IMR-90 (cell line): Measurements from ENCODE around the gene ANKH. TPM values are rescaled to one million over a fixed set of nuclear protein-coding genes. Genes with fewer than 3 reads are reported as not detected.

ENCODE experiments used
- ATAC-seq: fragments of 200-7000 bp; cut with Tn5 transposase; 2 replicates; pipeline ENCODE4 v1.9.1; 2020; ENCODE audit warnings: low read depth, mild to moderate bottlenecking, moderate library complexity
- BruUV-seq: library from RNA; stranded (reverse); fragments of 400-500 nt; replicated peaks from 2 replicates; lab custom pipeline; 2021; lab: Mats Ljungman, UMichigan
- CTCF ChIA-PET: fragments of 300-600 bp; formaldehyde crosslinking; extraction: SDS; loops from one replicate; lab custom pipeline; 2021; ENCODE audit warnings: antibody characterized with exemption; lab: Yijun Ruan, JAX
- POLR2A ChIA-PET: fragments of 300-600 bp; sonication (Branson Sonifier 250); formaldehyde crosslinking; loops from one replicate; lab custom pipeline; 2022; ENCODE audit warnings: antibody characterized with exemption; ENCODE audit not compliant: unreplicated experiment; lab: Charles Lee
- DNase-seq: peaks from one replicate; pipeline ENCODE4 v3.0.0; 2013
- H2AFZ ChIP-seq: replicated peaks from 2 replicates; pipeline ENCODE3; 2013; ENCODE audit warnings: low read length, mild to moderate bottlenecking; ENCODE audit not compliant: poor library complexity
- H2AK5ac ChIP-seq: 2 replicates; pipeline ENCODE4 v1.6.1; 2013; ENCODE audit warnings: low read depth, low read length, inconsistent platforms
- H2AK9ac ChIP-seq: replicated peaks from 2 replicates; pipeline ENCODE3; 2013; ENCODE audit warnings: mild to moderate bottlenecking, low read depth, low read length, moderate library complexity; ENCODE audit not compliant: poor library complexity
- H2BK120ac ChIP-seq: 2 replicates; pipeline ENCODE4 v1.6.1; 2013; ENCODE audit warnings: low read depth, low read length, inconsistent platforms
- H2BK15ac ChIP-seq: 3 replicates; pipeline ENCODE4 v1.6.1; 2013; ENCODE audit warnings: low read depth, low read length, inconsistent platforms
- H2BK20ac ChIP-seq: 2 replicates; pipeline ENCODE4 v1.6.1; 2013; ENCODE audit warnings: low read depth, mild to moderate bottlenecking, inconsistent platforms, low read length, moderate library complexity
- H2BK5ac ChIP-seq: 2 replicates; pipeline ENCODE4 v1.6.1; 2013; ENCODE audit warnings: mild to moderate bottlenecking, low read depth, low read length, inconsistent platforms; ENCODE audit not compliant: poor library complexity, severe bottlenecking
- H3K14ac ChIP-seq: replicated peaks from 2 replicates; pipeline ENCODE4 v1.6.1; 2013; ENCODE audit warnings: low read depth, low read length, inconsistent platforms
- H3K18ac ChIP-seq: 2 replicates; pipeline ENCODE4 v1.6.1; 2013; ENCODE audit warnings: low read depth, low read length, control low read depth
- H3K23ac ChIP-seq: 2 replicates; pipeline ENCODE4 v1.6.1; 2013; ENCODE audit warnings: low read depth, low read length, inconsistent platforms
- H3K27ac ChIP-seq: 2 replicates; pipeline ENCODE4 v1.5.1; 2013; ENCODE audit warnings: mild to moderate bottlenecking, control low read depth, low read length; ENCODE audit not compliant: insufficient read depth
- H3K27me3 ChIP-seq: 2 replicates; pipeline ENCODE4 v1.6.1; 2013; ENCODE audit warnings: low read length; ENCODE audit not compliant: control insufficient read depth, insufficient read depth
- H3K36me3 ChIP-seq: 2 replicates; pipeline ENCODE4 v1.6.1; 2013; ENCODE audit warnings: low read length, mixed read lengths; ENCODE audit not compliant: control insufficient read depth, insufficient read depth
- H3K4ac ChIP-seq: 2 replicates; pipeline ENCODE4 v1.6.1; 2013; ENCODE audit warnings: low read depth, low read length, inconsistent platforms
- H3K4me1 ChIP-seq: 2 replicates; pipeline ENCODE4 v1.6.1; 2013; ENCODE audit warnings: low read length, mixed read lengths; ENCODE audit not compliant: control insufficient read depth, insufficient read depth
- H3K4me2 ChIP-seq: 2 replicates; pipeline ENCODE4 v1.6.1; 2013; ENCODE audit warnings: low read depth, mild to moderate bottlenecking, control low read depth, low read length, moderate library complexity
- H3K4me3 ChIP-seq: 2 replicates; pipeline ENCODE4 v1.5.1; 2013; ENCODE audit warnings: low read depth, mild to moderate bottlenecking, control low read depth, low read length, moderate library complexity; ENCODE audit not compliant: insufficient read depth
- H3K56ac ChIP-seq: 2 replicates; pipeline ENCODE4 v1.6.1; 2013; ENCODE audit warnings: low read length, inconsistent platforms; ENCODE audit not compliant: insufficient read depth; ENCODE audit errors: extremely low read depth
- H3K79me1 ChIP-seq, 2 experiments: 2 replicates each; pipeline ENCODE4 v1.6.1; 2013; ENCODE audit warnings: low read length in 2 of 2, inconsistent platforms in 1 of 2, low read depth in 1 of 2
- H3K9ac ChIP-seq: 2 replicates; pipeline ENCODE4 v1.6.1; 2013; ENCODE audit warnings: low read depth, low read length, control low read depth
- H3K9me1 ChIP-seq: 2 replicates; pipeline ENCODE4 v1.6.1; 2013; ENCODE audit warnings: low read length, inconsistent platforms; ENCODE audit not compliant: insufficient read depth
- H3K9me3 ChIP-seq: 2 replicates; pipeline ENCODE4 v1.6.1; 2013; ENCODE audit warnings: low read length; ENCODE audit not compliant: control insufficient read depth, insufficient read depth
- H4K20me1 ChIP-seq: 2 replicates; pipeline ENCODE4 v1.6.1; 2013; ENCODE audit warnings: low read length, inconsistent platforms; ENCODE audit not compliant: insufficient read depth
- H4K5ac ChIP-seq: 2 replicates; pipeline ENCODE4 v1.6.1; 2013; ENCODE audit warnings: mild to moderate bottlenecking, low read depth, low read length, control low read depth
- H4K8ac ChIP-seq, 2 experiments: 2 replicates each; pipeline ENCODE4 v1.6.1; 2013; ENCODE audit warnings: low read depth in 2 of 2, low read length in 2 of 2, control low read depth in 1 of 2, inconsistent platforms in 1 of 2
- H4K91ac ChIP-seq: 2 replicates; pipeline ENCODE4 v1.6.1; 2013; ENCODE audit warnings: low read depth, low read length, inconsistent platforms; ENCODE audit not compliant: insufficient read depth
- BHLHE40 ChIP-seq: fragments of 150-350 bp; IDR thresholded peaks from 2 replicates; pipeline ENCODE4 v1.6.1; 2016; ENCODE audit warnings: mild to moderate bottlenecking, low read depth, low read length
- CEBPB ChIP-seq: IDR thresholded peaks from 2 replicates; pipeline ENCODE4 v1.6.1; 2012; ENCODE audit warnings: low read depth, low read length, improper control_type of control experiment
- CHD1 ChIP-seq: IDR thresholded peaks from 2 replicates; pipeline ENCODE4 v1.6.1; 2012; ENCODE audit warnings: low read depth, low read length, improper control_type of control experiment
- CTCF ChIP-seq: conservative IDR thresholded peaks from 2 replicates; pipeline ENCODE4 v1.5.1; 2012; ENCODE audit warnings: mild to moderate bottlenecking, low read depth, low read length, improper control_type of control experiment
- ELK1 ChIP-seq: fragments of 150-350 bp; IDR thresholded peaks from 2 replicates; pipeline ENCODE4 v1.6.1; 2016; ENCODE audit warnings: low read depth, mild to moderate bottlenecking, low read length, moderate library complexity, borderline replicate concordance
- FOS ChIP-seq: fragments of 150-350 bp; IDR thresholded peaks from 2 replicates; pipeline ENCODE4 v1.6.1; 2016; ENCODE audit warnings: low read depth, low read length
- MAFK ChIP-seq: IDR thresholded peaks from 2 replicates; pipeline ENCODE4 v1.6.1; 2012; ENCODE audit warnings: low read depth, low read length, improper control_type of control experiment
- MAZ ChIP-seq: IDR thresholded peaks from 2 replicates; pipeline ENCODE4 v1.6.1; 2012; ENCODE audit warnings: low read depth, mild to moderate bottlenecking, low read length, improper control_type of control experiment, moderate library complexity, borderline replicate concordance
- MXI1 ChIP-seq: IDR thresholded peaks from 2 replicates; pipeline ENCODE4 v1.6.1; 2012; ENCODE audit warnings: low read depth, mild to moderate bottlenecking, low read length, moderate library complexity, borderline replicate concordance
- NFE2L2 ChIP-seq: fragments of 150-350 bp; IDR thresholded peaks from 2 replicates; pipeline ENCODE4 v1.6.1; 2016; ENCODE audit warnings: low read depth, mild to moderate bottlenecking, low read length
- POLR2A ChIP-seq: IDR thresholded peaks from 2 replicates; pipeline ENCODE4 v1.6.1; 2012; ENCODE audit warnings: mild to moderate bottlenecking, low read depth, low read length
- RAD21 ChIP-seq: IDR thresholded peaks from 2 replicates; pipeline ENCODE4 v1.6.1; 2012; ENCODE audit warnings: low read length, improper control_type of control experiment
- RCOR1 ChIP-seq: IDR thresholded peaks from 2 replicates; pipeline ENCODE4 v1.6.1; 2012; ENCODE audit warnings: mild to moderate bottlenecking, low read length, improper control_type of control experiment; ENCODE audit not compliant: insufficient replicate concordance
- RFX5 ChIP-seq: IDR thresholded peaks from 2 replicates; pipeline ENCODE4 v1.8.0; 2012; ENCODE audit warnings: low read depth, mild to moderate bottlenecking, low read length, moderate library complexity
- SMC3 ChIP-seq: fragments of 150-350 bp; IDR thresholded peaks from 2 replicates; pipeline ENCODE4 v1.6.1; 2016; ENCODE audit warnings: low read depth, mild to moderate bottlenecking, antibody characterized with exemption, low read length, moderate library complexity
- USF2 ChIP-seq: fragments of 150-350 bp; IDR thresholded peaks from 2 replicates; pipeline ENCODE4 v1.6.1; 2017; ENCODE audit warnings: mild to moderate bottlenecking, antibody characterized with exemption, low read length, low read depth
- WGBS, 2 experiments: methylation state at CpG; one replicate each; pipeline versions ENCODE4 v1.1.5 to v1.1.7; 2013; ENCODE audit warnings: missing lambda C conversion rate in 2 of 2; ENCODE audit not compliant: insufficient read length in 1 of 2; ENCODE audit errors: extremely low coverage in 2 of 2; 5-methylcytosine and 5-hydroxymethylcytosine counted together
- dilution Hi-C: fragments of 300-500 bp; cut with HindIII; formaldehyde crosslinking; loops from one replicate; pipeline ENCODE4 v1.14.3; 2018; ENCODE audit warnings: low sequenced_read_pairs; ENCODE audit not compliant: unreplicated experiment
- in situ Hi-C: fragments of 300-500 bp; cut with MboI; formaldehyde crosslinking; loops from 3 replicates; pipeline ENCODE4 v1.14.3; 2019; ENCODE audit warnings: low sequenced_read_pairs, inconsistent platforms, mixed read lengths
- intact Hi-C: fragments of 100-400 bp; cut with micrococcal nuclease; formaldehyde crosslinking; loops from 2 replicates; pipeline ENCODE4 v1.10.0; 2022
- polyA plus RNA-seq, 3 experiments: library from polyadenylated mRNA; depleted of rRNA; stranded (reverse); fragments of >200 nt; gene quantifications; 2 replicates each; pipeline ENCODE4 v1.2.3, GENCODE V29; 2012; ENCODE audit warnings: low replicate concordance in 1 of 3
- total RNA-seq: library from RNA; depleted of rRNA; stranded (reverse); fragments of >200 nt; gene quantifications from 2 replicates; pipeline ENCODE4 v1.2.3, GENCODE V29; 2012

The ANKH gene
- total and polyA plus RNA-seq, 2 of the 4 experiments (the other 2 are of a cell fraction) = 5.2 to 17.2 TPM

- dilution Hi-C loops (no loop called here), in situ Hi-C loops (no loop called here), intact Hi-C loops (no loop called here)
- no peak for TF ChIP-seq BHLHE40
- no peak for TF ChIP-seq RFX5
- no peak for TF ChIP-seq RAD21
- no peak for TF ChIP-seq USF2
- TF ChIP-seq CEBPB = no peak
- no peak for TF ChIP-seq CHD1
- no peak for TF ChIP-seq SMC3
- TF ChIP-seq FOS = no peak
- no peak for TF ChIP-seq CTCF
- no peak for TF ChIP-seq MXI1
- TF ChIP-seq ELK1 = no peak
- no peak for TF ChIP-seq MAFK
- no peak for TF ChIP-seq MAZ
- TF ChIP-seq NFE2L2 = no peak
- TF ChIP-seq RCOR1 = no peak
- TF ChIP-seq POLR2A = no peak
- Histone ChIP-seq H4K8ac (no peak overlapping the region), H2BK15ac (no peak overlapping the region), H2AK5ac (no peak overlapping the region), H3K27ac (no peak overlapping the region), H3K9ac (no peak overlapping the region), H3K27me3 (no peaks in the 10 kb centered on the region), H3K56ac (no peak overlapping the region), H2AK9ac (no peak overlapping the region), H3K4me1 (no peaks in the 10 kb centered on the region), H3K14ac (no peak overlapping the region), H4K91ac (no peak overlapping the region), H3K79me1 (peaks cover 9 to 14% of the 10 kb centered on the region in 2 experiments; a peak in 3 of 4 replicates), H2BK120ac (no peak overlapping the region), H3K9me3 (no peaks in the 10 kb centered on the region), H2BK20ac (no peak overlapping the region), H3K9me1 (peaks cover 10% of the 10 kb centered on the region; the same call in 1 of the 2 replicates), H3K4me3 (no peak overlapping the region), H3K36me3 (no peaks in the 10 kb centered on the region), H2AFZ (no peak overlapping the region), H4K5ac (no peak overlapping the region), H3K4me2 (no peak overlapping the region), H3K18ac (no peak overlapping the region), H2BK5ac (no peak overlapping the region), H3K4ac (no peak overlapping the region), H4K20me1 (peaks cover 3% of the 10 kb centered on the region; the same call in 1 of the 2 replicates), H3K23ac (no peak overlapping the region)
- no peak for ATAC-seq
- WGBS, 2 experiments = no CpG with 5 or more reads among the region's 4 CpGs
- ChIA-PET CTCF (no interaction called here), POLR2A (no interaction called here)
- BruUV-seq = no TSS peak
- DNase-seq = no peak
Measured at GRCh38 chr5:14853685-14854084, 17.9 kb downstream of the ANKH start.
